ENCODE results near the gene INSYN2A. TPM values are rescaled to one million over a fixed set of nuclear protein-coding genes. Genes with fewer than 3 reads are reported as not detected.

INSYN2A gene, protein sequence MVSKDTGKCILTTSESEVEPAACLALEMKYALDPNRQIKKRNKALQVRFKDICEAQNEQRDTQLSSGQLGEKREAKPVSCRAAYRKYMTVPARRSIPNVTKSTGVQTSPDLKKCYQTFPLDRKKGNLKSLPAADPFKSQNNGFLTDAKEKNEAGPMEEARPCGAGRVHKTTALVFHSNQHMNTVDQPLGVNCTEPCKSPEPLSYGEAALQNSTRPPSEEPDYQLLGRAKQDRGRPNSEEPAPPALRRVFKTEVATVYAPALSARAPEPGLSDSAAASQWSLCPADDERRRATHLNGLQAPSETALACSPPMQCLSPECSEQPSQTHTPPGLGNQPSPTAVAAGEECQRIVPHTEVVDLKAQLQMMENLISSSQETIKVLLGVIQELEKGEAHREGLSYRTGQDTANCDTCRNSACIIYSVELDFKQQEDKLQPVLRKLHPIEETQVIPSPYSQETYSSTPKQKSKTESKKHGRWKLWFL
- total RNA-seq (1.2 TPM), polyA plus RNA-seq (0.32 TPM)
- long read RNA-seq, donor 1 = 0 reads
- long read RNA-seq, donor 2 = 0 reads
- long read RNA-seq, donor 3 = 0 reads
- long read RNA-seq, donor 4 = 0 reads
- long read RNA-seq, donor 5 = 0 reads
- long read RNA-seq, donor 6 = 0 reads
- long read RNA-seq, donor 7 = 0 reads
- long read RNA-seq, donor 8 = 0 reads
- long read RNA-seq, donor 9 = 0 reads
- long read RNA-seq, donor 10, partial matches to known transcripts = 11 of 11 reads
- long read RNA-seq, donor 10, other reads (novel, unspliced or antisense) = 0 of 11 reads

DNA sequence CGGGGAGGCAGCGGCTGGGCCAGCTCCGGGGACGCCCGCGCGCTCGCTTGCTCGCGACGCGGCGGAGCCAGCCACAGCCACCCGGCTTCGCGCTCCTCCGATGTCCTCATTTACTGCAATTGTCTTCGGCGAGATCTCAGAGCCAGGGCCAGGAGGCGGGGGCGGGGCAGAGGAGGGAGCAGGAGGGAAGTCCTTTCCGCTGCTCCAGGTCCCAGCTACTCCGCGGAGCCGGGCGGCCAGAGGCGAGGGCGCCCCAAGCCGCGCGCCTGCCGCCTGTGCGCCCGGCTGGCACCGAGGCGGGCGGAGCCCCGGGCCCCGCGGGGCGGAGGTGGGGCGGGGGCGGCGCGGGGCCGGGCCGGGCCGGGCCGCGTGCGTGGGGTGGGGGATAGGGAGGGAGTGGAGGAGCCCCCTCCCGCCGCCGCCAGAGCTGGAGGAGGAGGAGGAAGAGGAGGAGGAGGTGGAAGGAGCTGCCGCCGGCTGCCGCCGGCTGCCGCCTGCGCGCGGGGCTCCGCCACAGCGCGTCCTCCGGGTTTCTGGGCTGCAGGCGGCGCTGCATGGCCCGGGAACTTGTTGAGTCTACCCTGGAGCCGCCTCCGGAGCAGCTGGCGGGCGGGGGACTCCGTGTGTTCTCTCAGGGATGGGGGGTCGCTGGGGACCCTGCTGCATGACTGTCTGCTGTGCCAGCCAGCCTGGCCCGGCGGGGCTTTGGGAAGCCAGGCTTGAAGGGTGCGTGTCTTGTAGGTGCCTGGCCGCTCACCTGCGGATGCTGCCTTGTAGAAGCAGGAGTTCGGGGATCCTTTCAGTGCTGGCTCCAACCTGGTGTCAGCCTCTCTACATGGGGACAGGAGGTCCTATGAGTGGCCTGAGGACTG is at the start of gene INSYN2A:
INSYN2A (minus strand) TSS at position 310 of the 872 bp plus-strand sequence. CDS start 20,196 bp downstream, outside the sequence.
- H3K4me3 ChIP-seq (ENCODE audit: low read length in 2 of 2) = peak within 1 kb of the TSS in 1 of 2 donors; percentile 38
- H3K27me3 ChIP-seq (ENCODE audit: control insufficient read depth in 2 of 2, insufficient read depth in 1 of 2, low read length in 1 of 2) = peaks cover 46 to 49% of the 10 kb centered on the region in 2 donors
- H3K9me3 ChIP-seq (ENCODE audit: control insufficient read depth in 2 of 2, insufficient read depth in 1 of 2, low read length in 1 of 2) = no peaks in the 10 kb centered on the region
- WGBS = 9% methylated on average over 81 of the region's 81 CpGs
- H3K36me3 ChIP-seq (ENCODE audit: control insufficient read depth in 2 of 2, insufficient read depth in 2 of 2, low read length in 1 of 2) = no peaks in the 10 kb centered on the region
- H3K27ac ChIP-seq (ENCODE audit: low read depth in 1 of 2, low read length in 1 of 2) = no peak within 1 kb of the TSS
- peak in 2 of 9 donors; percentile 22 to 40 for DNase-seq (ENCODE audit: low read depth in 6 of 9, low spot score in 9 of 9)
- peaks cover 5 to 13% of the 10 kb centered on the region in 2 donors for H3K4me1 ChIP-seq (ENCODE audit: control insufficient read depth in 2 of 2, insufficient read depth in 2 of 2, low read length in 2 of 2)

DNA sequence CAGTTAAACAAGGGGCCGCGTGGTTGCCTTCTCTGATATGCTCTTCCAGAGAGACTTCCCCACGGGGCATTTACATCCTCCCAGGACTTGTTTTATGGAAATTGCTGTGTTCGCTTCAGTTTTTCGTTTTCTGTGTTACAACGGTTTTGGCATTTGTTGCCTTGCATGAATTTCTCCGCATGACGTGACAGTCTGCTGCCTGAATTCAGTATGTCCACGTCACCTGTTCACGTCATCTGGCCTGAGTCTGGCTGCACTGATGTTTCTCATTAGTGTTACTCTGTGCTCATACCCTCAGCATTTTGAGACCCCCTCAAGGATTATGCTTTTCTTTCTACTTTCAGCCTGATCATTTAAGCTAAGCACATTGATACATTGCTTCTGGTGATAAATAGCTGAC is 49.1 kb upstream of the INSYN2A start:
- DNase-seq (ENCODE audit: low read depth in 6 of 9, low spot score in 9 of 9) = no peak
- Histone ChIP-seq H3K27me3 (ENCODE audit: control insufficient read depth in 2 of 2, insufficient read depth in 1 of 2, low read length in 1 of 2) (no peaks in the 10 kb centered on the region), H3K27ac (ENCODE audit: low read depth in 1 of 2, low read length in 1 of 2) (no peak overlapping the region), H3K36me3 (ENCODE audit: control insufficient read depth in 2 of 2, insufficient read depth in 2 of 2, low read length in 1 of 2) (no peaks in the 10 kb centered on the region), H3K4me3 (ENCODE audit: low read length in 2 of 2) (no peak overlapping the region), H3K9me3 (ENCODE audit: control insufficient read depth in 2 of 2, insufficient read depth in 1 of 2, low read length in 1 of 2) (no peaks in the 10 kb centered on the region), H3K4me1 (ENCODE audit: control insufficient read depth in 2 of 2, insufficient read depth in 2 of 2, low read length in 2 of 2) (no peaks in the 10 kb centered on the region)
- 97% methylated on average over 10 of the region's 10 CpGs for WGBS

DNA sequence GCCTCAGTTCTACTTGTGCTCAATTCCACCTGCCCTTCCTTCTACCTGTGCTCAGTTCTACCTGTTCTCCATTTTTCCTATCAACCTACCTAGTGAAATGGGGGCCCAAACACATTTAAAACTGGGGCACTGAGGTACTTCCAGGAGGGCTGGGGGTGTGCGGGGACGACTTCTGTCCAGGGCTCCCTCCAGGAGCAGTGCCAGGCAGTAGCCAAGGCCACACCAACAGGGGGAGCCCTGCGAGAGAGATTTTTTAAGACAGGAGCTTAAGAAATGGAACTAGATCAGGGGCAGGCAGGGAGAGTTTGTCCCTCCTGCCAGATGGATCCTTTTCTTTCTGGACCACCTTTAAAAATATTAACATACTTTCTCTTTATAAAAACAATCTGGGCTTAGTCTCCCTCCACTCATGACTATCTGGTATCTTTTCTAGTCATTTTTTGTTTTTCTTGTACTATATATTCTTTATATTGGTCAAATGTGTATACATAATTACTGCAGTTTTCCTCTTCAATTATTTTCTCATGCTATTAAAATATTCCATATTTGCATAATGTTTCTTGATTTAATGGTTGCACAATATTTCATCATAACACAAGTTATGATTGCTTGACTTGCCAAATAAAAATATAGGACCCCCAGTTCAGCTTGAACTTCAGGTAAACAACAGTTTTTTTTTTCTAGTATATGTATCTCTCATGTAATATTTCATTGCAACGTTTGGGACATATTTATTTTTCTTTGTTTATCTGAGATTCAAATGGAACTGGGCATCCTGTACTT is 47.3 kb upstream of the INSYN2A start:
- no peaks in the 10 kb centered on the region for H3K9me3 ChIP-seq (ENCODE audit: control insufficient read depth in 2 of 2, insufficient read depth in 1 of 2, low read length in 1 of 2)
- no peaks in the 10 kb centered on the region for H3K27me3 ChIP-seq (ENCODE audit: control insufficient read depth in 2 of 2, insufficient read depth in 1 of 2, low read length in 1 of 2)
- no peak overlapping the region for H3K4me3 ChIP-seq (ENCODE audit: low read length in 2 of 2)
- WGBS = 62% methylated on average over 4 of the region's 4 CpGs
- no peak overlapping the region for H3K27ac ChIP-seq (ENCODE audit: low read depth in 1 of 2, low read length in 1 of 2)
- DNase-seq (ENCODE audit: low read depth in 6 of 9, low spot score in 9 of 9) = peak in 8 of 9 donors; percentile 11 to 70 (median 32)
- H3K36me3 ChIP-seq (ENCODE audit: control insufficient read depth in 2 of 2, insufficient read depth in 2 of 2, low read length in 1 of 2) = no peaks in the 10 kb centered on the region
- H3K4me1 ChIP-seq (ENCODE audit: control insufficient read depth in 2 of 2, insufficient read depth in 2 of 2, low read length in 2 of 2) = no peaks in the 10 kb centered on the region

DNA sequence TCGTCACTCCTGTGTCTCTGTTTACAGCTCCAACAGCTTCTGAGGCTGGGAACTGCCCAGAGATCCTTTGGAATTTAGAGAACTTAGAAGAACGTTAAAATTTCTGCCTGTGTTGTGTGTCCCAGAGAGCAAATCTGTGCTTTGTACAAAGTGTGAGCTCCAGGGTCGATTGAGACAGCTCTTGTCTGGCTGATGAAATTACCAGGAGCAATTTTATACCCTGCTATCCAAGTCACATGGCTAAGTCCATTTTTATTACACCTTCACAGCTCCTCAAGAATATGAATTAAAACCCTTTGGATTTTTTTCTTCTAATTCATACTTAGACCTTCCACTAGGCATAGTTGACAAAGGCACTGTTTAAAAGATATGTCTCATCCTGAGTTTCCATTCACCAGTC is 46.5 kb upstream of the INSYN2A start:
- H3K27ac ChIP-seq (ENCODE audit: low read depth in 1 of 2, low read length in 1 of 2) = no peak overlapping the region
- H3K9me3 ChIP-seq (ENCODE audit: control insufficient read depth in 2 of 2, insufficient read depth in 1 of 2, low read length in 1 of 2) = no peaks in the 10 kb centered on the region
- DNase-seq (ENCODE audit: low read depth in 6 of 9, low spot score in 9 of 9) = no peak
- H3K36me3 ChIP-seq (ENCODE audit: control insufficient read depth in 2 of 2, insufficient read depth in 2 of 2, low read length in 1 of 2) = no peaks in the 10 kb centered on the region
- no peak overlapping the region for H3K4me3 ChIP-seq (ENCODE audit: low read length in 2 of 2)
- 90% methylated on average over 3 of the region's 3 CpGs for WGBS
- no peaks in the 10 kb centered on the region for H3K27me3 ChIP-seq (ENCODE audit: control insufficient read depth in 2 of 2, insufficient read depth in 1 of 2, low read length in 1 of 2)
- H3K4me1 ChIP-seq (ENCODE audit: control insufficient read depth in 2 of 2, insufficient read depth in 2 of 2, low read length in 2 of 2) = no peaks in the 10 kb centered on the region

DNA sequence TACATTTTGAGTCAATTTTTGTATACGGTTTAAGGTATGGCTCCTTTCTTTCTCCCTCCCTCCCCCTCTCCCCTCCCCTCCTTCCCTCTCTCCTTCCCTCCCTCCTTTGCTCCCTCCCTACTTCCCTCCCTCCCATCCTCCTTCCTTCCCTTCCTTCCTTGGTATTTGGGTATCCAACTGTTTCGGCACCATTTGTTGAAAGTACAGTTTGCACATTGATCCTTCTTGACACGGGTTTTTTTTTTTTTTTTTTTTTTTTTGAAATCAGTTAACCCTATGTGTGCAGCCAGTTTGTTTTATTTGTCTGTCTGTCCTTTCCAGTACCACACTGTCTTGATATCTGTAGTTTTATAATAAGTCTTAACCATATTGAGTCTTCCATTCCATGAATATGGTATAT is 39.9 kb upstream of the INSYN2A start:
- DNase-seq (ENCODE audit: low read depth in 6 of 9, low spot score in 9 of 9) = no peak
- H3K4me3 ChIP-seq (ENCODE audit: low read length in 2 of 2) = no peak overlapping the region
- no peaks in the 10 kb centered on the region for H3K4me1 ChIP-seq (ENCODE audit: control insufficient read depth in 2 of 2, insufficient read depth in 2 of 2, low read length in 2 of 2)
- no peak overlapping the region for H3K27ac ChIP-seq (ENCODE audit: low read depth in 1 of 2, low read length in 1 of 2)
- no peaks in the 10 kb centered on the region for H3K9me3 ChIP-seq (ENCODE audit: control insufficient read depth in 2 of 2, insufficient read depth in 1 of 2, low read length in 1 of 2)
- H3K27me3 ChIP-seq (ENCODE audit: control insufficient read depth in 2 of 2, insufficient read depth in 1 of 2, low read length in 1 of 2) = no peaks in the 10 kb centered on the region
- WGBS = 93% methylated on average over 3 of the region's 3 CpGs
- no peaks in the 10 kb centered on the region for H3K36me3 ChIP-seq (ENCODE audit: control insufficient read depth in 2 of 2, insufficient read depth in 2 of 2, low read length in 1 of 2)

DNA sequence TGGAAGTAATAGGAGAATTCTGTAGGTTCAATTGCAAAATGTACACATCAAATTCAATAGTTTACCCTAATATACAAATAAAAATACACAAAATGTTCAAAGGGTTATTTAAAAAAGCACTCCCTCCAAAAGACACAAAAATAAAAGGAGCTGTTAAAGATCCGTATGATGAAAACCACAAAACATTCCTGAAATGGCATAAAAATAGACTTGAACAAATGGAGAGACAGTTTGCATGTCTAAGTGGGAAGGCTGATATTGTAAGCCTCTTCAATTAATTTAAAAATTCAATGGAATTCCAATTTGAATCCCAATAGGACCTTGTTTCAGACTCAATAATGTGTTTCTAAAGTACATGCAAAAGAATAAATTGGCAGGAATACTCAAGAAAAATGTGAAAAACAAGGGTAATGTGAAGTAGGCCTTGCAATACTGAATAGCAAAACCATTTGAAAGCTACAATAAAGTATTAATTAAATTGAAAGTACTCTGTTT is 38.0 kb upstream of the INSYN2A start:
- no peaks in the 10 kb centered on the region for H3K27me3 ChIP-seq (ENCODE audit: control insufficient read depth in 2 of 2, insufficient read depth in 1 of 2, low read length in 1 of 2)
- DNase-seq (ENCODE audit: low read depth in 6 of 9, low spot score in 9 of 9) = no peak
- WGBS = 94% methylated on average over 1 of the region's 1 CpG

DNA sequence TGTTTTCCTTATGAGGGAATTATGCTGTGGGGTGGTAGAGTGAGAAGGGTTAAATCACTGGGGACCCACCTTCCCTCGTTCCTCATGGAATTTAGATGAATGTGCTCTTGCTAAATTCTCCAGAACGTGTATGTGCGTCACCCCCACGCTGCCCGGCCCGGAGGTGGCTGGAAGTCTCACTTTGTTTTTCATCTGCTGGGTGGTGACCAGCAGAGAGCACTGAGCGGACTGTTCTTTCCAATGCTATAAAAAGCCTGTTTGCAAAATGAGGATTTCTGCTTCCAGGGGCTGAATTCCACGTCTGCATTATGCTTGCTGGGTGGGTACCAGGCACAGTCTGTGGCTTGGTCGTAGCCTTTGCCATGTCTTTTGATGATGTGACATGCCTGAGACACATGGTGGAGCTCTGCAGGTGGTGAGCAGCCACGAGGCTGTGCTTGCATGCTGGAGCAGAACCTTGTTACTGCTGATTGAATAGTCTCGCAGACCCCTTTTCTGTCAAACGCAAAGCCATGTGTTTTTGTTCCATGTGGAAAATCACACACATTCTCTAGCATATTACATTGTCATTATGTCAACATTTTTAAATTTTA is 31.9 kb upstream of the INSYN2A start:
- Histone ChIP-seq H3K9me3 (ENCODE audit: control insufficient read depth in 2 of 2, insufficient read depth in 1 of 2, low read length in 1 of 2) (no peaks in the 10 kb centered on the region), H3K27me3 (ENCODE audit: control insufficient read depth in 2 of 2, insufficient read depth in 1 of 2, low read length in 1 of 2) (no peaks in the 10 kb centered on the region), H3K4me3 (ENCODE audit: low read length in 2 of 2) (no peak overlapping the region), H3K36me3 (ENCODE audit: control insufficient read depth in 2 of 2, insufficient read depth in 2 of 2, low read length in 1 of 2) (no peaks in the 10 kb centered on the region), H3K4me1 (ENCODE audit: control insufficient read depth in 2 of 2, insufficient read depth in 2 of 2, low read length in 2 of 2) (no peaks in the 10 kb centered on the region), H3K27ac (ENCODE audit: low read depth in 1 of 2, low read length in 1 of 2) (no peak overlapping the region)
- peak in 3 of 9 donors; percentile 10 to 45 (median 28) for DNase-seq (ENCODE audit: low read depth in 6 of 9, low spot score in 9 of 9)
- 80% methylated on average over 12 of the region's 12 CpGs for WGBS

More for the DNA sequence above, 38.0 kb upstream of the INSYN2A start:
- Histone ChIP-seq H3K9me3 (ENCODE audit: control insufficient read depth in 2 of 2, insufficient read depth in 1 of 2, low read length in 1 of 2) (no peaks in the 10 kb centered on the region), H3K4me3 (ENCODE audit: low read length in 2 of 2) (no peak overlapping the region), H3K36me3 (ENCODE audit: control insufficient read depth in 2 of 2, insufficient read depth in 2 of 2, low read length in 1 of 2) (no peaks in the 10 kb centered on the region), H3K27ac (ENCODE audit: low read depth in 1 of 2, low read length in 1 of 2) (no peak overlapping the region), H3K4me1 (ENCODE audit: control insufficient read depth in 2 of 2, insufficient read depth in 2 of 2, low read length in 2 of 2) (no peaks in the 10 kb centered on the region)

DNA sequence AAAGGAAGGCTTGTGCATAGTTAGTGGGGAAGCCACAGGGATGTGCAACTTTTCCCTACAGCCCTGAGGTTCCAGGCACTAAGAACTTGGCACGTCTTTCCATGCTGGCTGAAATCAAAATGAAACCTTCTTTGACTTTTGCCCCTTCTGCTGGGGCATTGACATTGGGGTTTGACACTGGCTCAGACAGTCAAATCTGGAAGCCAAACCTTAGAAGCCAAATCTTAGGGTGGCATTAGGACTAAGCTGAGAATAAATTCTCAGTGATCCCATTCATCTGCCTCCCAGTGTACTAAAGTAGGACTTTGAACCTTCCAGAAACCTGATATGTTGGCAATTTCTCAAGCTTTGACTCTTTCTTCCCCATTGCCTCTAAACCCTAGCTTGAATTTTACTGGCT is 31.3 kb upstream of the INSYN2A start:
- Histone ChIP-seq H3K27me3 (ENCODE audit: control insufficient read depth in 2 of 2, insufficient read depth in 1 of 2, low read length in 1 of 2) (no peaks in the 10 kb centered on the region), H3K4me3 (ENCODE audit: low read length in 2 of 2) (no peak overlapping the region), H3K4me1 (ENCODE audit: control insufficient read depth in 2 of 2, insufficient read depth in 2 of 2, low read length in 2 of 2) (no peaks in the 10 kb centered on the region), H3K36me3 (ENCODE audit: control insufficient read depth in 2 of 2, insufficient read depth in 2 of 2, low read length in 1 of 2) (no peaks in the 10 kb centered on the region), H3K27ac (ENCODE audit: low read depth in 1 of 2, low read length in 1 of 2) (no peak overlapping the region), H3K9me3 (ENCODE audit: control insufficient read depth in 2 of 2, insufficient read depth in 1 of 2, low read length in 1 of 2) (no peaks in the 10 kb centered on the region)
- DNase-seq (ENCODE audit: low read depth in 6 of 9, low spot score in 9 of 9) = no peak
- 98% methylated on average over 1 of the region's 1 CpG for WGBS

Measured in thymus (tissue), 14 donors.